Left ventricle myocardium superior (tissue), 1 donor: Measurements from ENCODE around the gene KDM1B. TPM values are rescaled to one million over a fixed set of nuclear protein-coding genes. Genes with fewer than 3 reads are reported as not detected.
"Not testable (repeated sequence)": the region's sequence is repeated elsewhere in the genome, so short reads cannot be mapped to it uniquely, and the experiment has no call there.

Source experiments
- ATAC-seq: fragments of 200-7000 bp; cut with Tn5 transposase; one replicate; pipeline ENCODE4 v1.9.1; 2020; ENCODE audit warnings: mild to moderate bottlenecking, moderate library complexity
- DNase-seq: peaks from one replicate; pipeline ENCODE4 v3.0.0-alpha.2; 2020
- intact Hi-C: fragments of 100-400 bp; cut with micrococcal nuclease; formaldehyde crosslinking; loops from one replicate; pipeline ENCODE4 v1.11.0; 2022
- total RNA-seq: library from RNA; stranded (reverse); fragmentation: NEBNext Ultra II Directional; extraction: Animal tissue kit (Norgen Biotek cat#: 25700); gene quantifications from one replicate; pipeline ENCODE4 v1.2.1, GENCODE V29; 2021
- donor health status: DM: no; HTN: yes; CAD: no; lungs with severe emphysema.

KDM1B gene
- total RNA-seq, 1 donor from 2014 or later = 13.3 TPM

DNA sequence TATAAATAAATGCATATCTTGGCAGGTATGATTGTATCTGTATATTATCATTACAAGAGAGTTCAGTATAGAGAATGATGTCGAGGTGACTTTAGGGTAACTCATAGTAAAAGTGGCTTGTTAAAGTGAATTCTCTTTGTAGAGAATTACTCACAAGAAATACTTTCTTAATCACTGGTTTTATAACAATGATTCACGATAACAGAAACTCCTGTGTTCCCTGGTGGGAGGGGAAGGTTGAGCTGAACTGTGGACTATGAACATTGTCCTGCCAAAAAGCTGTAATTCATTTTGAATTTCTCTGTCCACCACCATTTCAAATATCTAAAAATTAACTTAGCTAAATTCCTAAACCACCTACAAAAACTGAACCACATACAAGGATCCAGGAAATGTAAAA is 8.1 kb upstream of the KDM1B start:
- ATAC-seq = no peak
- DNase-seq = no peak
- intact Hi-C loops = no loop called here

DNA sequence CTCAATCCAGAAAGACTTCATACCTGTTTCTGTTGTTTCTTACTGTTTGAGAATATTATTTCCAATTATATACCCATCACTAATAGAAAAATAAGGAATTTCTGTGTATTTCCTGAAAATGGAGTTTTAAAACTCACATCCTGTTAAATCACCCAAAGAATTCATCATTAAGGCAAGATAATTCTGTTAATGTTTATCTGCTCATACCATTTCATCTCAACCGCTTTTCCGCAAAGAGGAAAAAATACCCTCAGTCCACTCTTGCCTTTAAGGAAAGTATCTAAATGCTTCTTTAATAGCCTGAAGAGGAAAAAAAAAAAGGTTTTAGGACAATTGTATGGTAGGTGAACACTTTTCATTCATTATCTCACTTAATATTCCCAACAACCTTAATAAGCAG is 7.6 kb upstream of the KDM1B start:
- intact Hi-C loops = no loop called here
- DNase-seq = no peak

DNA sequence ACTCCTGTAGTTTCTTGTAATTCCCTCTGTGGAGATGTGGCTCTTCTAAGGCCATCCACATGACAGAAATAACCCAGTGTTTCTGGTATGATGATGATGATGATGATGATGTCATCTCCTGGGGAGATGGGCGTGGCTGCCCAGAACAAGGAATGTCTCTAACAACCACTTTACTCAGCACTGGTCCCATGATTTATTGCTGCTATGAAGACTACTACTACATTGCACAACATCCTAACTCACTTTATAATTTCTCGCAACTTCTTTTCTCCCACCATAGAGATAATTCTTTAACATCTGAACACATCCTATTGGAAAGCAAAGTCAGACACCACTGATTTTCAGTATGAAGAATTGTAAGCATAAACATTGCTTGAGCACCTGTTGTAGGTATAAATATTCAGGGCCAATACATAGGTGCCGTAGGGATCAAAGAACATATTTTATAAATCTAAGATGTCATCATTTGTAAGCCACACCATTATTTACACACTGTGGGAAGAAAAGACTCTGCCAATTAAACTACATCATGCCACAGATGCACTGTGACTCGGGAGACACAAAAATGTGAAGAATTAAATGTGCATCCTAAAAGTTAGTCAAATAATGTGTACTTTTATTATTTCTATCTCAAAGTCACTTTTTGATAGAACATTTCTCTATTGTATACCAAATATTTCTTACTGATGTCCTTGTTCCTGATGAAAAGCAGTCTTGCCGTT is 6.8 kb upstream of the KDM1B start:
- ATAC-seq (no peak), DNase-seq (no peak)

More for the DNA sequence above, 7.6 kb upstream of the KDM1B start:
- no peak for ATAC-seq

GRCh38 chr6:18151391-18151790 is 3.8 kb upstream of the KDM1B start:
- intact Hi-C loops = not testable (repeated sequence)

More for the DNA sequence above, 6.8 kb upstream of the KDM1B start:
- intact Hi-C loops = no loop called here

GRCh38 chr6:18151801-18152200 is 3.4 kb upstream of the KDM1B start:
- ATAC-seq (no peak), DNase-seq (no peak)
- intact Hi-C loops = no loop called here

More at GRCh38 chr6:18151391-18151790, 3.8 kb upstream of the KDM1B start:
- not testable (repeated sequence) for ATAC-seq, DNase-seq

DNA sequence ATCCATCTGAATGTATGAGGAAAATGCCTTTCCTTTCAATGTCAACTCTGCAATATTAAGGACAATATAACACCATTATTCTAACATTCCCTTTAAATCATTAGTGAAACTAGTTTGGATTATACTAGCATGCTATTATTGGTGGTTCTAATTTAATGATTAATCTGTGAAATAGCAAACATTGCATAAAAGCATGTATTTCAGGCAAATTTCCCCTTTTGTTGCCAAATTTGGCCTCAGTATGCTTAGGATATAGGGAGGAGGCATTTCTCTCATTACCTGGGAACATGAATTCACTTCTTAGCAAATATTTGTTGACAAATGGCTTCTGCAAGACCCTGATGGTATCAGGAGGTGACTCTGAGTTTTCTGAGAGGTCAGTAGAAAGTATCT is 1.9 kb upstream of the KDM1B start:
- ATAC-seq (no peak), DNase-seq (no peak)
- intact Hi-C loops = no loop called here

DNA sequence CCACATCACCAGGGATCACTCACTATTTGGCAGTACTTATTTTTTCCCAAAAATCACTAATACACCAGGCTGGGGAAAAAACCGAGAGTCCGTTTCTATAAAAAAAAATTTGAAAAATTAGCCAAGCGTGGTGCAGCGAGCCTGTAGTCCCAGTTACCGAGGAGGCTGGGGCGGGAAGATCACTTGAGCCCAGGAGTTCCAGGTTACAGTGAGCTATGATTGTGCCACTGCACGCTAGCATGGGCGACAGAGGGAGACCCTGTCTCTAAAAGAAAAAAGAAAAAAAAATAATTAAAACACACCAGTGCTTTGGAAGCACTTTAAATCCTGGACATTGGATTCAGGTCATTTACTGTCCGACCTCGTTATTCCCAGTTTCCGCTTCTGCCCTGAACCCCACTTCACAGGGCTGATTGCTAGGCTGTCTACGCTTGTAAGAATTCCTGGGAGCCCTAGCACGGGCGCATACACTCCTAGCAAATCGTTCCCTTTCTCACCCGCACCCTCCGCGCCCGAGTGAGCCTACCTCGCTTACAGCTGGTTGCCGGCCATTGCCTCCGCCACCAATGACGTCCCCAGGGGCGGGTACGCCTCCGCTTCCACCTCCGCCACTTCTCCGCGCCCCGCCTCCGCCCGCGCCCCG is 594 bp upstream of the KDM1B start, which contains the start of gene TPMT:
TSS of gene TPMT (minus strand) at position 571 of the 643 bp plus-strand sequence. CDS start 5,950 bp downstream, outside the sequence.
- ATAC-seq = peak; percentile 23
- DNase-seq = no peak
- intact Hi-C loops = no loop called here

DNA sequence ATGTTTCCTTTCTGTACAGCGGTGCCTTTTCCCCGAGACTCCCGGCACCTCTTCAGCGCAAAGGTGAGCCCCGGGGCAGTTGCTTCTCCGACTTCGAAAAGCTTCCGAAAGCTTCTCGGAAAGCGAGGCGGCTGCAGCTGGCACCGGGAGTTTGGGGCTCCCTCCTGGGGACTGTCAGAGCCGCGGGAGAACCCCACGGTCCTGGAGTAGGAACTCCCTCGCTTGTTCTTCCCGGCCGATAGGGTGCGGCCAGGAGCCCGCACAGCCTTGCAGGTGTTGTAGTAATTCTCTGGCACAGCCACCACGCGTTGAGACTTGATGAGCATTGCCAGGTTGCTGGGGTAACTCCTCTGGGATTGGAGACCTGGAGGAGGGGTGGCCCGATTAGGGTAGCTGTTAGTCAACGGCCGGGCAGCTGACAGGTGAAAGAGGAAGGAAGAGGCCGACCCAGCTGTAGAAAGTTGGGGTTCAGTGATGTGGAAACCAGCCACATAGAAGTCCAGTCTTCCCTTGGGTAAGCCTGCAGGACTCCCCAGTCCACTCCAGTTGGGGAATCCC is 721 bp downstream of the KDM1B start:
- ATAC-seq (peak; percentile 21), DNase-seq (peak; percentile 59)
- intact Hi-C loops = no loop called here

DNA sequence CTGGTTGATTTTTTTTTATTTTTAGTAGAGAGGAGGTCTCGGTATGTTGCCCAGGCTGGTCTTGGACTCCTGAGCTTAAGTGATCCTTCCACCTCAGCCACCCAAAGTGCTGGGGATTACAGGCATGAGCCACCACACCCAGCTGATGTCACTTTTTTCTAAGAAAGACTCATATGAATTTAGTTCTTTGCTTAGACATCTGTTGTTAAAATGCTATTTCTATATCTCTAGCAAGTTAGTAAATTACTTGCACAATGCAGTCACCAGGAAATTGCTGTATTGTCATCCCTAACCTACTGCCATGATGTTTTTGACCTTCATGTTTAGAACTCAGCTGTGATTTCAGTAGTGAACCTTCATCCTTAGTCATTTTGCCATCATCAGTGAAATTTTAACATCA is 5.7 kb downstream of the KDM1B start:
- no peak for ATAC-seq
- intact Hi-C loops = no loop called here
- DNase-seq = no peak

GRCh38 chr6:18161431-18161830 is 6.2 kb downstream of the KDM1B start:
- no peak for DNase-seq
- peak; percentile 28 for ATAC-seq
- intact Hi-C loops = no loop called here

- DNase-seq = no peak
- ATAC-seq = no peak
- intact Hi-C loops = no loop called here
Observed at GRCh38 chr6:18162401-18162800, 7.2 kb downstream of the KDM1B start.

- DNase-seq (no peak), ATAC-seq (no peak)
- intact Hi-C loops = no loop called here
Observed at GRCh38 chr6:18165751-18166150, 10.5 kb downstream of the KDM1B start.

- intact Hi-C loops = no loop called here
Observed at GRCh38 chr6:18166312-18167036, 11.3 kb downstream of the KDM1B start.

DNA sequence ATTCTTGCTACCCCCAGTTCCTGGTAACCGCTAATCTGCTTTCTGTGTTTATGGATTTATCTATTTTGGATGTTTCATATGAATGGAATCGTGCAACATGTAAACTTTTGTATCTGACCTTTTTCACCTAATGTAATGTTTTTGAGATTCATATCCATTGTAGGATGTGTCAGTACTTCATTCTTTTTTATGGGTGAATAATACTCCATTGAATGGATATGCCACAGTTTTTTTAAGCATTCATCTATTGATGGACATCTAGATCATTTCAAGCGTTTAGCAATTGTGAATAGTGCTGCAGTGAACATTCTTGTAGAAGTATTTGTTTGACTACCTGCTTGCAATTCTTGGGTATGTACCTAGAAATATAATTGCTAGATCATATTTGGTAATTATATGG is 13.0 kb downstream of the KDM1B start:
- DNase-seq (no peak), ATAC-seq (no peak)
- intact Hi-C loops = no loop called here

More at GRCh38 chr6:18166312-18167036, 11.3 kb downstream of the KDM1B start:
- DNase-seq (no peak), ATAC-seq (no peak)

DNA sequence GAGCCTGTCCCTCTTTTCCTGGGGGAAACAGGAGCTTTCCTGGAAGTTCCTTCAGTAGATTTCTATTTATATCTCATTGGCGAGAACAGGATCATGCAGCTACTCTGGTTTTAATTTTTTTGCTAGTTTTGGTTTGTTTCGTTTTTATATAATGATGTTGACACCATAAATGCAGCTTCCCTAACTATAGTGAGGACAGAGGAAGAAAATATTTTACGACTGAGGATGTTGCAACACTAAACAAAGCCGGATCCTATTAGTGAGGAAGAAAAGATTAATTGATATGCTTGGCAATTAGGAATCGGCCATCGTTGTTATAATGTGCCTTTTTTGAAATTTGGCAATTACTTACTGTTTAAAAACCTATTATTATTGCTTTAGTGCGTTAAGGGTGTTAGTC is 16.6 kb downstream of the KDM1B start:
- intact Hi-C loops = no loop called here
- no peak for ATAC-seq

DNA sequence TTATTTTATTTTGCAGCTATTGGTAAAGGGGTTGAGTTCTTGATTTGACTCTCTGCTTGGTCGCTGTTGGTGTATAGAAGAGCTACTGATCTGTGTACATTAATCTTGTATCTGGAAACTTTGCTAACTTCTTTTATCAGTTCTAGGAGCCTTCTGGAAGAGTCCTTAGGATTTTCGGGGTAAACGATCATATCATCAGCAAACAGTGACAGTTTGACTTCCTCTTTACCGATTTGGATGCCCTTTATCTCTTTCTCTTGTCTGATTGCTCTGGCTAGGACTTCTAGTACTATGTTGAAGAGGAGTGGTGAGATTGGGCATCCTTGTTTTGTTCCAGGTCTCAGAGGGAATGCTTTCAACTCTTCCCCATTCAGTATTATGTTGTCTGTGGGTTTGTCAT is 21.0 kb downstream of the KDM1B start:
- DNase-seq, ATAC-seq, intact Hi-C loops: not testable (repeated sequence)

More for the DNA sequence above, 16.6 kb downstream of the KDM1B start:
- DNase-seq = no peak

DNA sequence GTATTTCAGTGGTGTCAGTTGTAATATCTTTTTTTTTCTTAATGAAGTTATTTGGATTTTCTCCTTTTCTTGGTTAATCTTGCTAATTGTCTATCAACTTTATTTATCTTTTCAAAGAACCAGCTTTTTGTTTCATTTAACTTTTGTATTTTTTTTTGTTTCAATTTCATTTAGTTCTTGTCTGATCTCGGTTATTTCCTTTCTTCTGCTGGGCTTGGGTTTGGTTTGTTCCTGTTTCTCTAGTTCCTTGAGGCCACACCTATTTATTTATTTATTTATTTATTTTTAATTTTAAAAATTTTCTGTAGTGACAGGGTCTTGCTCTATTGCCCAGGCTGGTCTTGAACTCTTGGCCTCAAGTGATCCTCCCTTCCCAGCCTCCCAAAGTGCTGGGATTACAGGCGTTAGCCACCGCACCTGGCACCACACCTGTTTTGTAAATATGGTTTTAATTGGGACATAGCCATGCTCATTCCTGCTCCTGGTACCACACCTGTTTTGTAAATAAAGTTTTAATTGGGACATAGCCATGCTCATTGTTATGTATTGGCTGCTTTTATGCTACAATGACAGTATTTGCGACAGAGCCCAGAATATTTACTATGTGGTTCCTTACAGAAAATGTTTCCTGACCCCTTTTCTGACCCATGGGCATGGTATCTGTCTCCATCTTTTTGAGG is 22.2 kb downstream of the KDM1B start:
- ATAC-seq (no peak), DNase-seq (no peak)
- intact Hi-C loops = no loop called here

- ATAC-seq (no peak), DNase-seq (no peak)
- intact Hi-C loops = no loop called here
Observed at GRCh38 chr6:18178960-18179615, 23.9 kb downstream of the KDM1B start.
